ENCODE measurements around the gene SIMC1. TPM values are rescaled to one million over a fixed set of nuclear protein-coding genes. Genes with fewer than 3 reads are reported as not detected.

Gene SIMC1
- total RNA-seq, 3 donors from 2014 or later (not counting 1 experiment from before 2014, with no cell fraction given) = 19.6 to 30.2 (median 27.8) TPM

DNA sequence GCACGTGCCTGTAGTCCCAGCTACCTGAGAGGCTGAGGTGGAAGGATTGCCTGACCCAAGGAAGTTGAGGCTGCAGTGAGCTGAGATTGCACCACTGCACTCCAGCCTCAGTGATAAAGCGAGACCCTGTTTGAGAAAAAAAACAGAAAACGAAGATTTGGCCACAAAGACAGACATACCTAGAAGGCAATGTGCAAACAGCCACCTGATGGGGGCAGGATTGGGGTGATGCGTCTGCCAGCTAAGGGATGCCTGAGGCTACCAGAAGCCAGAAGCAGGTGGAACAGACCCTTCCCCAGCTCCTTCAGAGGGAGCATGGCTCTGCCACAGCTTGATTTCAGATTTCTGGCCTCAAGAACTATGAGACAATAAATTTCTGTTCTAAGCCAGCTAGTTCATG is 153.3 kb downstream of the SIMC1 start:
- Mint-ChIP-seq H3K4me3 (no peak overlapping the region), H3K36me3 (no peaks in the 10 kb centered on the region), H3K9me3 (no peaks in the 10 kb centered on the region), H3K27ac (no peak overlapping the region), H3K4me1 (peaks cover 25 to 29% of the 10 kb centered on the region in 2 donors), H3K27me3 (ENCODE audit: low read depth in 2 of 2) (no peaks in the 10 kb centered on the region)
- DNase-seq (no peak), ATAC-seq (no peak)
- intact Hi-C loops (cut with micrococcal nuclease) = no loop called here
- no peaks in the 10 kb centered on the region for H3K27me3 ChIP-seq (ENCODE audit: control insufficient read depth, insufficient read depth, low read length)
- H3K4me3 ChIP-seq (ENCODE audit: low read length) = no peak overlapping the region
- H3K4me1 ChIP-seq (ENCODE audit: control insufficient read depth, insufficient read depth, low read length) = peaks cover 20% of the 10 kb centered on the region
- peaks cover 19% of the 10 kb centered on the region for H3K36me3 ChIP-seq (ENCODE audit: control insufficient read depth, insufficient read depth, low read length)
- H3K27ac ChIP-seq (ENCODE audit: low read length) = no peak overlapping the region
- whole genome bisulfite sequencing (ENCODE audit: insufficient coverage) = 94% methylated on average over 4 of the region's 4 CpGs
- H3K9me3 ChIP-seq (ENCODE audit: control insufficient read depth, insufficient read depth, low read length) = no peaks in the 10 kb centered on the region
- TF ChIP-seq, protein P1, sequence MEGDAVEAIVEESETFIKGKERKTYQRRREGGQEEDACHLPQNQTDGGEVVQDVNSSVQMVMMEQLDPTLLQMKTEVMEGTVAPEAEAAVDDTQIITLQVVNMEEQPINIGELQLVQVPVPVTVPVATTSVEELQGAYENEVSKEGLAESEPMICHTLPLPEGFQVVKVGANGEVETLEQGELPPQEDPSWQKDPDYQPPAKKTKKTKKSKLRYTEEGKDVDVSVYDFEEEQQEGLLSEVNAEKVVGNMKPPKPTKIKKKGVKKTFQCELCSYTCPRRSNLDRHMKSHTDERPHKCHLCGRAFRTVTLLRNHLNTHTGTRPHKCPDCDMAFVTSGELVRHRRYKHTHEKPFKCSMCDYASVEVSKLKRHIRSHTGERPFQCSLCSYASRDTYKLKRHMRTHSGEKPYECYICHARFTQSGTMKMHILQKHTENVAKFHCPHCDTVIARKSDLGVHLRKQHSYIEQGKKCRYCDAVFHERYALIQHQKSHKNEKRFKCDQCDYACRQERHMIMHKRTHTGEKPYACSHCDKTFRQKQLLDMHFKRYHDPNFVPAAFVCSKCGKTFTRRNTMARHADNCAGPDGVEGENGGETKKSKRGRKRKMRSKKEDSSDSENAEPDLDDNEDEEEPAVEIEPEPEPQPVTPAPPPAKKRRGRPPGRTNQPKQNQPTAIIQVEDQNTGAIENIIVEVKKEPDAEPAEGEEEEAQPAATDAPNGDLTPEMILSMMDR (IDR thresholded peaks at IDR 0.05) = no peak

GRCh38 chr5:176391999-176392398 is 153.8 kb downstream of the SIMC1 start:
- Histone ChIP-seq H3K36me3 (ENCODE audit: control insufficient read depth, insufficient read depth, low read length) (peaks cover 18% of the 10 kb centered on the region), H3K27ac (ENCODE audit: low read length) (no peak overlapping the region), H3K4me3 (ENCODE audit: low read length) (no peak overlapping the region), H3K27me3 (ENCODE audit: control insufficient read depth, insufficient read depth, low read length) (no peaks in the 10 kb centered on the region), H3K9me3 (ENCODE audit: control insufficient read depth, insufficient read depth, low read length) (no peaks in the 10 kb centered on the region), H3K4me1 (ENCODE audit: control insufficient read depth, insufficient read depth, low read length) (peaks cover 20% of the 10 kb centered on the region)
- H3K4me3 Mint-ChIP-seq = no peak overlapping the region
- peak overlapping the region in 1 of 2 donors; percentile 38 for H3K27ac Mint-ChIP-seq
- no peaks in the 10 kb centered on the region for H3K36me3 Mint-ChIP-seq
- TF ChIP-seq, protein P1 (IDR thresholded peaks at IDR 0.05) = no peak
- no peaks in the 10 kb centered on the region for H3K27me3 Mint-ChIP-seq (ENCODE audit: low read depth in 2 of 2)
- H3K9me3 Mint-ChIP-seq = no peaks in the 10 kb centered on the region
- no peak for ATAC-seq
- peaks cover 20 to 23% of the 10 kb centered on the region in 2 donors for H3K4me1 Mint-ChIP-seq
- intact Hi-C loops (cut with micrococcal nuclease) = no loop called here
- 65% methylated on average over 3 of the region's 4 CpGs for WGBS (ENCODE audit: insufficient coverage)
- no peak for DNase-seq

- H3K27ac ChIP-seq (ENCODE audit: low read length) = no peak overlapping the region
- ATAC-seq = no peak
- H3K4me1 Mint-ChIP-seq = peaks cover 14 to 18% of the 10 kb centered on the region in 2 donors
- H3K36me3 ChIP-seq (ENCODE audit: control insufficient read depth, insufficient read depth, low read length) = peaks cover 18% of the 10 kb centered on the region
- peak overlapping the region in 1 of 2 donors; percentile 38 for H3K27ac Mint-ChIP-seq
- no peaks in the 10 kb centered on the region for H3K36me3 Mint-ChIP-seq
- H3K4me3 Mint-ChIP-seq = no peak overlapping the region
- no peak overlapping the region for H3K4me3 ChIP-seq (ENCODE audit: low read length)
- intact Hi-C loops (cut with micrococcal nuclease) = no loop called here
- H3K27me3 ChIP-seq (ENCODE audit: control insufficient read depth, insufficient read depth, low read length) = no peaks in the 10 kb centered on the region
- H3K9me3 ChIP-seq (ENCODE audit: control insufficient read depth, insufficient read depth, low read length) = no peaks in the 10 kb centered on the region
- no peak for DNase-seq
- TF ChIP-seq, protein P1 (IDR thresholded peaks at IDR 0.05) = no peak
- WGBS (ENCODE audit: insufficient coverage) = 93% methylated on average over 11 of the region's 11 CpGs
- H3K4me1 ChIP-seq (ENCODE audit: control insufficient read depth, insufficient read depth, low read length) = peaks cover 18% of the 10 kb centered on the region
- H3K27me3 Mint-ChIP-seq (ENCODE audit: low read depth in 2 of 2) = no peaks in the 10 kb centered on the region
- no peaks in the 10 kb centered on the region for H3K9me3 Mint-ChIP-seq
Observed at GRCh38 chr5:176392526-176392925, 154.3 kb downstream of the SIMC1 start.

DNA sequence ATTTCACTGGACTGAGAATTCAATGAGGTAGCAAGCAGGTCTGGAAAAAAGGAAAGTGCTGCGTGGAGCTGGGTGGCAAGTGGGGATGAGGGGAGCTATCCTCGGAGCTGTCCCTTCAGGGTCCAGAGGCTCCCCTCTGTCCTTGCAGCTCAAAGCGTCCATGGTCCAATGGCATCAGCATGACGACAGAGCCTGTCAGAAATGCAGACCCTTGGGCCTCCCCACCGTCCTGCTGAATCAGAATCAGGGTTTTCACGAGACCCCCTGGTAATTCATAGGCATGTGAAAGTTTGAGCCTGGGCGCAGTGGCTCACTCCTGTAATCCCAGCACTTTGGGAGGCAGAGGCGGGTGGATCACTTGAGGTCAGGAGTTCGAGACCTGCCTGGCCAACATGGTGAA is 155.9 kb downstream of the SIMC1 start:
- H3K27ac ChIP-seq (ENCODE audit: low read length) = no peak overlapping the region
- H3K4me1 ChIP-seq (ENCODE audit: control insufficient read depth, insufficient read depth, low read length) = peaks cover 11% of the 10 kb centered on the region
- WGBS (ENCODE audit: insufficient coverage) = 98% methylated on average over 8 of the region's 9 CpGs
- Mint-ChIP-seq H3K9me3 (no peaks in the 10 kb centered on the region), H3K27me3 (ENCODE audit: low read depth in 2 of 2) (no peaks in the 10 kb centered on the region), H3K4me1 (peaks cover 0 to 5% of the 10 kb centered on the region in 2 donors), H3K4me3 (no peak overlapping the region), H3K36me3 (no peaks in the 10 kb centered on the region), H3K27ac (no peak overlapping the region)
- intact Hi-C loops (cut with micrococcal nuclease) = no loop called here
- TF ChIP-seq, protein P1 (IDR thresholded peaks at IDR 0.05) = no peak
- no peaks in the 10 kb centered on the region for H3K27me3 ChIP-seq (ENCODE audit: control insufficient read depth, insufficient read depth, low read length)
- no peaks in the 10 kb centered on the region for H3K9me3 ChIP-seq (ENCODE audit: control insufficient read depth, insufficient read depth, low read length)
- no peak for ATAC-seq
- H3K36me3 ChIP-seq (ENCODE audit: control insufficient read depth, insufficient read depth, low read length) = peaks cover 18% of the 10 kb centered on the region
- no peak for DNase-seq
- H3K4me3 ChIP-seq (ENCODE audit: low read length) = no peak overlapping the region

Measured in natural killer cell (primary cell).